Germinal center (tissue), 1 donor: Measurements from ENCODE around the gene ROMO1.

ENCODE experiments used
- DNase-seq: peaks from one replicate; pipeline ENCODE4 v3.0.0; 2012; ENCODE audit warnings: mixed read lengths, low spot score

ROMO1 gene

DNA sequence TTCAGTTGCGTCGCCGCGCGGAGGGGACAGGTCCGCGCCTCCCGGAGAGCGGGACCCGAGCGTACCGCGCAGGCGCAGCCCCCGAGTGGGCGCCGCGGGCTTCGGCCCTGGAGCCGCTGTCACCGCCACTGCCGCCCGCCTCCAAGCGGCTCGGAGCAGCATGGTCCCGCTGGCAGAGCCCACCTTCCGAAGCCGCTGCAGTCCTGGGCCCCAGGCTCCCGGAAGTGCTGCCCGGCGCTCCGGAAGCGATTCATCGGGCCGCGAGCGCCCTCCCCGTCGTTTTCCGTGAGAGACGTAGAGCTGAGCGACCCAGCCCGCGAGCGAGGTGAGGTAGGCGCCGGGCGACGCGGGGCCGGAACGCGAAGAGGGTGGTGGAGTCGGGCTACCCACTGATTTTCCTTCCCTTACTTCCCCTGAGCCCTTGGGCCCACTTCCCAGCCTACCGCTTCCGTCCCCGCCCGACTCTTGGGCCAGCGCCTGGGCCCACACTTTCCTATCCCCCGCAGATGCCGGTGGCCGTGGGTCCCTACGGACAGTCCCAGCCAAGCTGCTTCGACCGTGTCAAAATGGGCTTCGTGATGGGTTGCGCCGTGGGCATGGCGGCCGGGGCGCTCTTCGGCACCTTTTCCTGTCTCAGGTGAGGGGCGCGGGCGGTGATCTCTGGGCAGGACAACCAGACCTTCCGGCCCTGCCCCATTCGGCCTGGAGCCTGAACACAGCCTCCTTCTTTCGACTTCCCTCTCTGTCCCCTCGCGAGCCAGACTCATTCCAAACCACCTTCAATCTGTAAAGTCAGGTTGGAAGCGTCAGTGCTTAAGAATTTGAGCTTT lies at the start of gene ROMO1, which contains the start of gene NFS1:
TSS of gene ROMO1 (plus strand) at position 279 of the 830 bp plus-strand sequence. CDS start at position 507, 228 bp downstream.
TSS of gene NFS1 (minus strand) at position 226 of the 830 bp plus-strand sequence. CDS start at position 162, 64 bp downstream.
- DNase-seq, result peak; percentile 93

DNA sequence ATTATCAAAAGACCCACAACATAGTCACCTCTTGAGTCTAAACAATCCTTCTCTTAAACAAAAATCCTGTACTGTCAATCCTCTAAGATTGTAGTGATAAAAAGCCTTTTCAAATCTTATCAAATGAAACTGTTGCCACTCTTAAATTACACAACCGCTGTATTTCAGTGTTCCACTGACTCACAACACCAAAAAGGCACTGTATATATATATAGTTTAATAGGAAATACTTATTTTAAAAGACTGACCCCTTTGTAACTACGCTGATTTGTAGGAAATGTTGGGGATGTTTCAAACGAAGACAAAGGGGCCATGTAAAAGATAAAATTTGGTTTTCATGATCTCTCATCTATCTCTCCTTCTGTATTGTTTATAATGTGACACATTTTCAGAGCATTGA lies 48.6 kb upstream of the ROMO1 start:
- DNase-seq, result no peak

DNA sequence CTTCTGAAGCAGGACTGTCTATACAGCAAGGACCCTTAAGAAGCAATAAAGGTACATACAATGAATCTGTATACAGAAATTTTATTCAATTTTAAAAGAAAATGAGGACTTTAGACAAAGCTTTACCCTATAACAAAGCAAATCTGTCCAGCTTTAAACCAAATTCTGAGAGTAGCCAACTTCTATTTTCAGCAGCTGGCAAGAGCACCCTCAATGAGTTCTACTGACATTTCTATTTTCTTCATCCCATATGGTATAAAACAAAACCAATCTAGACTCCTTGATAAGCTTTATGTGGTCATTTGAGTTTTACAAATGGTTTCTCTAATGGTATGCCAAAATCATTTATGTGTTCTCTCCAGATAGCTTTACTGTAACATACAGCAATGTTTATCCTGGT lies 47.2 kb upstream of the ROMO1 start:
- DNase-seq, result no peak

DNA sequence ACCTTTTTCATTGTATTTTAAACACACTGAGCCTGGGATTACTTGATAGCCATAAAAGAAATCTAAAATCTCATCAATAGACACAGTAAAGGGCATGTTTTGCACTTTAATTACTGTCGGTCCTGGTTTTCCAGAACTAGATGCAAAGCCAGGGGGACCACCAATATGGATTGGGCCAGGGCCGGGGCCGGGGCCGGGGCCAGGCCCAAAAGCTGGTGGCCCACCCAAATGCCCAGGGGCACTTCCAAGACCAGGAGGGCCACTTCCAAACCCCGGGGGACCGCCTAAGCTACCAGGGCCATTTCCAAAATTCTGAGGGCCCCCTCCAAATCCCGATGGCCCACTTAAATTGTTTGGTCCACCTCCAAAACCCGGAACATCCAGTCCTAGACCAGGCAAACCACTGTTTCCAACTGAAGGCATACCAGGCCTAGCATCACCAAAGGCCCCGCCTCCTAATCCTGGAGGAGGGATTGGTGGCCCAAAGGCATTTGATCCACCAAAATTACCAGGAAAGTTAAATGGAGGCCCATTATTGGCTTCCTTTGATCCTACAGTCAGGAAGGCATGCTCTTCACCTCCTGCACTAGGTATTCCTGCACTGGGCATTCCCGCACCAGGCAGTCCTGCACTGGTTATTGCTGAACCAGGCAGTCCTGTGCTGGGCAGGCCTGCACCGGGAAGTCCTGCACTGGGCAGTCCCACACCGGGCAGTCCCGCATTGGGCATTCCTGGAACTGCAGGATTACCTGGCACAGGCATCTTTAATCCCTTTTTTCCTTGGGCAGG lies 46.4 kb upstream of the ROMO1 start:
- DNase-seq, result no peak

DNA sequence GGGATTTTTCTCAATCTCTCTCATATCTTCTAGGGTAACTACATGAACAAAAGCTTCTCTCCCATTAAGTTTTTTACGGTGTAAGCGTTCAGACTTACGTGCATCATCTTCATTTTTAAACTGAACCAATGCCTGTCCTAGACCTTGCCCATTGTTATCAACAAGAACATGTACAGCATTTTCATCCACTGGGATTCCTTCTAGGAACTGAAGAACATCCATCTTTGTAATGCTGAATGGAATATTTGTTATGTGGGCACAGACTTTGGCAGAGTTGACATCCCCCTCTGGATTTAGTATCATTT lies 45.8 kb upstream of the ROMO1 start:
- no peak for DNase-seq

DNA sequence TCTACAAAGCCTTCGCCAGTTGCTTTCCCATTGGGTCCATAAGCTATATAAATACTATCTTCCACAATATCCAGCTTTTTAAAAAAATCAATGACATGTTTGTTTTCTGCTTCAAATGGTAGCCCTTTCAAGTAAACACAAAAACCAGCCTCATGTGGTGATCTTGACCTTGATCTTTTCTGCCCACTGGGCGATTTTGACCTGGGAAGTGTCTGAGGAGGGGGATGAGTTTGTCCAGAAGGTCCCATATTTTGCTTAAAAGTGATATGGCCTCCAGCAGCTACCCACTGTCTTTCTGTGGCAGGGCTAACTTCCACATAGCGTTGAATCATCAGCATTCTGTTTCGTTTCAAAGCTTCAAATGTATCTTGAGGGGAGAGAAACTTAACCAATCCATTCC lies 45.3 kb upstream of the ROMO1 start:
- DNase-seq, result no peak

DNA sequence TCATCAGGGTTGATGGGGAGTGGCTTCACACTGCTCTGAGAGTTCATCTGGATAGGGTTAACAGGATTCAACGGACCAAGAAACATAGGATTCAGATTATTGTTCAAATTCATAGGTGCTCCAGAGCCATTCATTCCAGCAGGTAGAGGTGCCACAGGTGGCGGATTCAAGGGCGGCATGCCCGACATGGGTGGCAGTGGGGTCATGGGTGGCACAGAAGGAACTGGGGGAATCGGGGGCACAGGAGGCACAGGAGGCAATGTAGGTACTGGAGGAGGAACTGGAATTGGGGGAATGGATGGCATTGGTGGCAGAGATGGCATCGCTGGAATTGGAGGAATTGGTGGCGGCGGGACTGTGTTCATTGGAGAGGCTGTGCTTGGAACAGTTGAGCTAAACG lies 44.8 kb upstream of the ROMO1 start:
- no peak for DNase-seq

DNA sequence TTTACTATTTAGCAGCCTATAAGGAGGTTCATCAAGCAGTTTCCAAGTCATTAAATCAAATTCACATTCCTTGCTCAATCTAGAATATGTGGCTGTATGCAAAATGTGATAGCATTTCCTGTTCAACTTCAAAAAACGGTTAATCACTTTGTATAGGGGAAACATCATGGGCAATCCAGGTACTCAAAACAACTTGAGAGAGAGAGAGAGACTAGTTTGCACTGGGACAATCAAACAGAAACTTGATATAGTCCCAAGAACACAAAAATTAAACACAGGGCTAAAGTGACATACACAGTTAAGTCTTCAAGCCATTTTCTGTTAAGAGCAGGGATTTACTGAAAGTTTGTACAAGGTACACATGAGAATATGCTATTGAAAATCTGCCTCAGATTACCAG lies 41.9 kb upstream of the ROMO1 start:
- no peak for DNase-seq

DNA sequence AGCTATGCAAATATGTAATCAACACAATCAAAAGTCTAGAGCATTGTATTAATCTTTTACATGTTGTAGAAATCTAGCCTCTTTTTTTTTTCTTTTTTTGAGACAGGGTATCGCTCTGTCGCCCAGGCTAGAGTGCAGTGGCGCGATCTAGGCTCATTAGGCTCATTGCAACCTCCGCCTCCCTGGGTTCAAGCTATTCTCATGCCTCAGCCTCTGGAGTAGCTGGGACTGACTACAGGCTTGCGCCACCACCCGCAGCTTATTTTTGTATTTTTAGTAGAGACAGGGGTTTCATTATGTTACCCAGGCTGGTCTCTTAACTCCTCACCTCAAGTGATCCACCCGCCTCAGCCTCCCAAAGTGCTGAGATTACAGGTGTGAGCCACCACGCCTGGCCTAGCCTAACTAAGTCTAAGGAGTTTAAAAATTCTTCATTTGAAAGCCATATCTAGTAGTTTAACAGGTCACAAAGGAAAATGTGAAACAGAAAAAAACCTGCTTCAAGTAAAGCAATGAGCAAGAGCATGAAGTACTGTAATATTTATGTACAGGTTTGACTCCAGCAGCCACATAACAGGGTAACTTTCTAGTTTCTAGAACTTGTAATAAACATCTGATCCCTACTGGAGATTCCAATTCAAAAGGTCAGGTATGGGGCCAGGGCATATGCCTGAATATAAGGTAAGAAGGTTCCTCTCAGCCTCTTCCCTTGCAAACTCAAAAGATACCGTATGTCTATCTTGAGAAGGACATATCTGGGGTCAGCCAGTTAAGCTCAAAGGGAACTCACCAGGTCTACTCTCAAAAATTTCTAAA lies 38.9 kb upstream of the ROMO1 start:
- no peak for DNase-seq

DNA sequence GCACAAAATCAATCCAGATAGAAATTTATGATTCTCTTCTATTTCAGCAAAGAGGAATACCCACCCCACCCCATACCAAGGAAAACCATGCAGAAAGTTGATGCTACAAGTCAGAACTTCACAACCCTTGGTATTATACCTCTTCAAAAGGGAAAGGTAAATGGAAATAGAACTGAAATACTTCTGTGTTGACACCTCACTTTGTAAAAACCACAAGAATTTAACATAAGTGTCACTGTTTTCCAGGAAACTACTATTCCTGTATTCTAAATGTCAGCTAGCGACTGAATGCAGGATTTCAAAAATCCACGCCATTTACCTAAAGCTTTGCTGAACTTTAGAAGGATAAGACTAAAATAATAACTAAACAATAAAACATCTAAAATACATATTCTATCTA lies 38.2 kb upstream of the ROMO1 start:
- no peak for DNase-seq

DNA sequence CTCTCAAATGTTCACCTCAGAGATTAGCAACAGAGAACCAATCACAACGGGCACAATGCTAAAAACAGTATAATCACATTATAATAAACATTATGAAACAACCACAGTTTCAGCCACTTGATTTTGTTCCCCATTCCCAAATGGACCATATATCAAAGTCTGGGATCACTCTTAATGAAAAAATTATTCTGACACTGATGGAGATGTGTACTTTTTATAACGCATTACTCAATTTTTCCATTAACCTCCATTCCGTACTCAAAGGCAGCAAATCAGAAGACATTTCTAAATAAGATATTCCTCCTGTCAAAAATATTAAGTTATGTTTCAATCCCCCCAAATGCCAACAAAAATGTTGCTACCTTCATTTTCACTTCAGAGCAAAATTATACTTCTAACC lies 37.3 kb upstream of the ROMO1 start:
- no peak for DNase-seq

DNA sequence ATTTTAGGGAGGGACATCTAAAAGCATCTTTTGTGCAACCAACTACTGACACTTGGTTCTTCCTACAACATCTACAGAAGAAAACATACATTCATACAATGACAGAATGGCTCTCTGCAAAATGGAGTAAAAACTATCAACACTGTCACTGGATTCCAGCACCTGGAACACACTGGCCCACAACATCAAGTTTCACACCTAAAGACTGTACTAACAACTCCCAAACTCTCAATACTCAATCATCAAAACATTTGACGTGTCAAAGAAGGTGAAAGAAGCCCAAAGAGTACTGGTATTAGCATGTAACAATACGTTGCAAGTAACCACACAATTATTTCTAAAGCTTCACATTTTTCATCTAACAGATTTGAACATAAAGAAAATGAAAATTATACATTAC lies 36.7 kb upstream of the ROMO1 start:
- DNase-seq, result no peak

DNA sequence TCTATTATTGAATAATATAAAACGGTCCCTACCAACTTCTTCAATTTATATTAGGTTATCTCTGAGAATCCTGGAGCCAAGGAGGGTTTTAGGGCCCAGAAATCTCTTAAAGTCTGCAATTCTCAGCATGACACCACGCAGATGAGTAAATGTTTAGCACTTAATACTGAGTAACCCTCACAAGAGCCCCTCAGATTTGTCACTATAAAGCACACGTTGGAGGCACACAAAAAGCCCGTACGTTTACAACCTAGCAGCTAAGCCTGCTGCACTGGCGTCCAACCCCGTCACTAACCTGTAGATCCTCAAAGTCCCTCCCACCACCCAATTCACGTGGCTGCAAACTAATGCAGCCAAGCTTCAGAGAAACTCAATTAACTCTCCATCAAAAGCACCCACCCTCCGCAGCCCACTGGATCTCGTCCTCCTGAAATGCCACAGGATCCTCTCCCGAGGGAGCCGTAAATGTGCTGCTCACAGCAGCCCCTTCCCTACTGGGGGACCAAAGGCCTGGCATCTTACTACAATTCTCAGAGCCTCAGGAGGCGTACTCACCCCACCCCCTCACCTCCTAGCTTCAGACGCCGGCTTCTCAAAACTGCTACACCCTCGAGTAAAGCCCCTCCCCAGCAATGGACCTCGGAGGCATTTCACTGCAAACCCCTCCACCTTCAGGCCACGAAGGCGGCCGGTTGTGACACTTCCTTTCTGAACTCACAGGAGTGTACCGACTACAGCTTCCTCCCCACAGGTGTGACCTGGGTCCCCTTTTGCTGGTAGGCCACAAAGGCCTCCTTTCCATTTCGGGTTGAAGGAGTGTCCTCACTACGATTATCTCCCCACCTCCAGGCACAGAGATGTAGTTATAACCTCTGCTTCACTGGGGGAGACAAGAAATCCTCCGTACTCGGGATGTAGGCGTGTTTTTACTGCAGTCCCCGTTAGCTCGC lies 35.4 kb upstream of the ROMO1 start:
- peak; percentile 75 for DNase-seq

DNA sequence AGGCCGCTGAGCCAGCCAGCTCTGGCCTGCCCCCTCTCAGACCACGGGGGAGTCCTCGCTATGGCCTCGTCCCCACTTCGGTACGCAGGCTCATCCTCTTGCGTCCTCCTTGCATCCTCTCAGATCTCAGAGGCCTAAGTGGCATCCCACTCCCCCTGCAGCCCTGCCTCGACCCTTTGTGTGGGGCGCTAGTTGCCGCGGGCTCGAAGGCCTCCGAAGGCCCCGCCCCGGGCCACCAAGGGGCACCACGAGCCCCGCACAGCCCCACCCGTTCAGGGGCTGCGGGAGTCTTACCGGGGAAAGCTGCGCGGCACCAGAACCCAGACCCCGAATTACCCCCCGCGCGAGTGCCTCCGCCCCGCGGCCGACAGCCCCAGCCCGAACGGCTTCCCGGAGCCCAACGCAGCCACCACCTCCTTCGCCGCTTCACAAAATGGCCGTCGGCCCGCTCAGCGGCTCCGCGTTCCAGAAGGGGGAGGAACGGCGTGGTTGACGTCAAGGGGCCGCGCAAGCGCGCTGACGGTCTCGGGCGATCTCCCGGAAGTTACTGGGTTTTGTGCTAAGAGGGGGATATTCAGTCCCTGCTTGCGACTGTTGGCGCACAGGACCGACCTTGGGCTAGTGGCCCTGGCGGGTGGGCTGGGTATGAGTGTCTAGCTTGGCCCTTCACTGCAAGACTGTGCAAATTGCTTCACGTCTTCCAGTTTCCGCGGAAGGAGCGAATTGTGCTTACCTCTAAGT lies 34.6 kb upstream of the ROMO1 start, which contains the start of the genes CPNE1 and RBM12:
TSS of gene CPNE1 (minus strand) at position 435 of the 741 bp plus-strand sequence. CDS start 31,977 bp downstream, outside the sequence.
TSS of gene RBM12 (minus strand) at position 435 of the 741 bp plus-strand sequence. CDS start 9,578 bp downstream, outside the sequence.
- peak; percentile 98 for DNase-seq

DNA sequence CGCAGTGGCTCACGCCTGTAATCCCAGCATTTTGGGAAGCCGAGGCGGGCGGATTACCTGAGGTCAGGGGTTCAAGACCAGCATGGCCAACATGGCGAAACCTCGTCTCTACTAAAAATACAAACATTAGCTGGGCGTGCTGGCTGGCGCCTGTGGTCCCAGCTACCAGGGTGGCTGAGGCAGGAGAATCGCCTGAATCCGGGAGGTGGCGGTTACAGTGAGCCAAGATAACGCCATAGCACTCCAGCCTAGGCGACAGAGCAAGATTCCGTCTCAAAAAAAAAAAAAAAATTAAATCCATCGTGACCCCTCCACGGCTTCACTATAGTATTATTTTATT lies 33.3 kb upstream of the ROMO1 start:
- no peak for DNase-seq

DNA sequence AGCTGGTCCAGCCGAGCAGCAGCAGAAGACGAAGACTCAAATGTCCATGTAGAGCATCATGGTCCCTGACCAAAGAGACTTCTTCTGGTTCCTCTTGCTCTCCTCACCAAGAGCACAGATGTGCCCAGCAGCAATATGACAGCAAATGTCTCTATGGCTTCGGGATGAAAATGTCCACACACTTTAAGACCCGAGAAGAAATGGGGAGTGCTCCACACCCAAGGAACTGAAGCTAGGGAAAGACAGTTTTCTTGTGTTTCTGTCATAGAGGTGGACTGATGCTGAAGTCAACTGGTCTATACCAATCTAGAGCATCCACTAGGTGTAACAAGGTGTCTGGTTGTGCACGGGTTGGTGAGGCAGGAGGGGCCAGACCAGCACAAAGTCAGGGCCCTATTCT lies 30.0 kb upstream of the ROMO1 start:
- no peak for DNase-seq

DNA sequence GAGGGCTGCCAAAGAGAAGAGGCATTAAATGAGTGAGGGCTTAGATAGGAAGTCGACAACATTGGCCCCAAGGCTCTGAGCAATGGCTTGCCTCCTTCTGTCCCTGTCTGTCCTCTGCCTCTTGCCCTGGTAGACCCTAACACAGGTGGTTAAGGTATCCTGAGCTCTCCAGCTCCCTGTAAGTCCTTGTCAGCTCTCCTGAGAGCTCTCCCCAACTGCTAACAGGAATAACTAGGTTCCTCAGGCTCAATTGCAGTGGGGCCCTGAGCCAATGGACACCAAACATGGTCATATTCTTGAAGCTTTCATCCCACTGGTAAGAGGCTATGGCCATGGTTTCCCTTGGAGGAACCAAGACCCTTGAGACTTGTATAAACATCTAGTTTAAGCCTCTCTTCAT lies 29.5 kb upstream of the ROMO1 start:
- DNase-seq, result no peak

DNA sequence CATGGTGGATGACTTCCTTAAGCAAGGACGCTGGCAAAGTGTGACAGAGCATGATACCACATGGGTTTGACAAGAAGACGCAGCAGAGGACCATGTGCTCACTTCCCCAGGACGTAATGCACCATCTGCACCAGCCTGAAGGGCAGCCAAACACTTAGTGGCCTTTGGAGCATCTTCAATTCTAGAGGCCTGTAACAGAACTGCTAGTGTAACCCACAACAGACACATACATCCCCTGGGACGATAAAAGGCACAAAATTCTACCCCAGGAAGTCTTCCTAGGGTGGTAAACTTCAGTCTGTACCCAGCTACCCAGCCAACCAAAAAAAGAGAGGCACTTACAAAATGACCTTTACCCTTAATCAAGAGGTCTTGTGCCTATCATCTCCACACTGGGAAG lies 25.3 kb upstream of the ROMO1 start:
- no peak for DNase-seq

DNA sequence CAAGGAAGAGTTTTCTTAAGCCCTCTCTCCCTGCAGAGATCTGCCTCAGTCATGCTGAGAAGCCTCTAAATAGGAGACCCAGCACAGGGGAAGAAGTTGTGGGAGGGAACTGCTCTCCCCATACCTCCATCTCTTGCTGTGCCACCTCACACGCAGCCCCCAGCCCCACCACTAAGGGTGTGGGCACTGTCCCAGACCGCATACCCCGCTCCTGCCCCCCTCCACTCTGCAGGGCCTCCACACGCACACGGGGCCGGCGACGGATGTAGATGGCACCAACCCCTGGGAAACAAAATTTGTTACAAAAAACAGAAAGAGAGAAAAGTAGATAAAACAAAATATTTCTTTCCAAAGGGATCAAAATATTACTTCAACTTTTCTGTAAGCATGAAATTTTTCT lies 24.3 kb upstream of the ROMO1 start:
- no peak for DNase-seq

DNA sequence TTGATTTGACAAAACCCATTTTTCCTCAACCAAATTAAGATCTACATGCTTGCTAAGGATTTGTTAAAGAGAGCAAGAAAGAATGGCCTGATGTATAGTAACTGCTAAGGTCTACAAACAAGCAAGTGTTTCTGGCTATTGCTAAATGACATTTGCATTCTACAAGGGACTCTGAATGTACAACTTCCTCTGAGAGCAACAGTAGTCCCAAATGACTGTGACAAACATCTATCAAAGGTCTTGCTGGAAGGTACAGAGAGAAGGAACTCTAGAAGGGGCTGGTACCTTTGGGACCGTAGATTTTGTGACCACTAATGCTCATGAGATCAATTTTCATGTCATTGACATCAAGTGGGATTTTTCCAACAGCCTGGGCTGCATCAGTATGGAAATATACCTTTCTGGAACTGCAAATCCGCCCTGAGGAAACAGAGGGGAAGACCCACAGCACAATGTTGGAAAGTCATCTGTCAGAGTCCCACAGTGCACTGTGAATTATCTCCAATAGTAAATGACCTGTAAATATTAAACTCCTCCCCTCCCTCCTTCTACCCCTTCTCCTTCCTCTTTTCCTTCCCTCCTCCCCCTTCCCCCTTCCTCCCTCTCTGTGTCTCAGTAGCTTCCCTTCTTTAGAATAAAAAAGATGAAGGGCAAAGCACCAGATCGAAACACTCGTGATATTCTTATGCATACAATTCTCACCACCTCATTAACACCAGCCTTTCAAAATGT lies 18.6 kb upstream of the ROMO1 start:
- peak; percentile 23 for DNase-seq
